Glutamatergic neuron (in vitro differentiated cells): Measurements from ENCODE around the gene GATA5. TPM values are rescaled to one million over a fixed set of nuclear protein-coding genes. Genes with fewer than 3 reads are reported as not detected.
A peak's percentile ranks its signal among the peaks of the same experiment; 100 is the strongest.

Source experiments
- DNase-seq: peaks from one replicate; pipeline ENCODE4 v3.0.0; 2022
- H3K27ac Mint-ChIP-seq: one replicate; pipeline ENCODE4 v1.8.0; 2020; ENCODE audit warnings: mild to moderate bottlenecking, mixed read lengths, inconsistent platforms; ENCODE audit not compliant: unreplicated experiment
- H3K27me3 Mint-ChIP-seq: one replicate; pipeline ENCODE4 v1.8.0; 2020; ENCODE audit warnings: mild to moderate bottlenecking, moderate library complexity, mixed read lengths, inconsistent platforms; ENCODE audit not compliant: unreplicated experiment
- H3K36me3 Mint-ChIP-seq: one replicate; pipeline ENCODE4 v1.8.0; 2020; ENCODE audit warnings: mild to moderate bottlenecking, mixed read lengths, inconsistent platforms; ENCODE audit not compliant: unreplicated experiment
- H3K4me1 Mint-ChIP-seq: one replicate; pipeline ENCODE4 v1.8.0; 2020; ENCODE audit warnings: mild to moderate bottlenecking, low read depth, mixed read lengths, inconsistent platforms; ENCODE audit not compliant: unreplicated experiment
- H3K4me3 Mint-ChIP-seq: one replicate; pipeline ENCODE4 v1.8.0; 2020; ENCODE audit warnings: mild to moderate bottlenecking, mixed read lengths, inconsistent platforms; ENCODE audit not compliant: unreplicated experiment
- H3K9me3 Mint-ChIP-seq: one replicate; pipeline ENCODE4 v1.8.0; 2020; ENCODE audit warnings: mild to moderate bottlenecking, moderate library complexity, mixed read lengths, inconsistent platforms; ENCODE audit not compliant: unreplicated experiment
- CTCF ChIP-seq: fragments of 200-600 bp; sonication (generic); IDR thresholded peaks from one replicate; pipeline ENCODE4 v1.5.0; 2021; ENCODE audit not compliant: partially characterized antibody, unreplicated experiment
- total RNA-seq: library from RNA; stranded (reverse); fragmentation: NEBNext Ultra II Directional; extraction: Animal tissue kit (Norgen Biotek cat#: 25700); gene quantifications from one replicate; pipeline ENCODE4 v1.2.1, GENCODE V29; 2021; ENCODE audit not compliant: unreplicated experiment

GATA5 gene
- total RNA-seq, 1 donor from 2014 or later = 1.3 TPM

GRCh38 chr20:62515826-62516225 lies 40.0 kb upstream of the GATA5 start:
- Mint-ChIP-seq H3K27ac (no peak overlapping the region), H3K36me3 (no peaks in the 10 kb centered on the region)

DNA sequence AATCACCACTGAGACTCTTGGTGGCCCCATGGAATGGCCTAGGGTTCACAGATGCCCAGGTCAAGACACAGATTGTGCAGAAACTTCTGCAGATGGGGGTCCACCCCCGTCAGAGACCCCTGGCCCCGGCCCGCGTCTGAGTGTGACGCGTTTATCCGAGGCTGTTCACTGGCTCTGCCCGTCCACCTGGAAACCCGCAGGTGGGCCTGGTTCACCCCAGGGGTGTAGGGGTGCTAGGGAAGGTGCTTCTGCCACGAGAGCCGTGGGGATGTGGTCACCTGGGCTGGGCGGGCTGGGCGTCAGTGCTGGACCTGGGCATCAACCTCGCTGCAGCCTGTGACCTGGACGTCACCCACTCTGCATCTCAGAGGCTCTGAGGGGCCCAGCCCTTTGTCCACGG lies 39.5 kb upstream of the GATA5 start:
- DNase-seq = no peak
- H3K4me3 Mint-ChIP-seq = no peak overlapping the region
- peaks cover 18% of the 10 kb centered on the region for H3K4me1 Mint-ChIP-seq
- H3K27me3 Mint-ChIP-seq = peaks cover 3% of the 10 kb centered on the region
- no peaks in the 10 kb centered on the region for H3K9me3 Mint-ChIP-seq
- H3K36me3 Mint-ChIP-seq = no peaks in the 10 kb centered on the region
- H3K27ac Mint-ChIP-seq = no peak overlapping the region
- TF ChIP-seq CTCF = no peak

More at GRCh38 chr20:62515826-62516225, 40.0 kb upstream of the GATA5 start:
- no peak for DNase-seq
- H3K4me1 Mint-ChIP-seq = peaks cover 18% of the 10 kb centered on the region
- H3K4me3 Mint-ChIP-seq = no peak overlapping the region
- no peaks in the 10 kb centered on the region for H3K9me3 Mint-ChIP-seq
- H3K27me3 Mint-ChIP-seq = peaks cover 3% of the 10 kb centered on the region
- TF ChIP-seq CTCF = no peak

DNA sequence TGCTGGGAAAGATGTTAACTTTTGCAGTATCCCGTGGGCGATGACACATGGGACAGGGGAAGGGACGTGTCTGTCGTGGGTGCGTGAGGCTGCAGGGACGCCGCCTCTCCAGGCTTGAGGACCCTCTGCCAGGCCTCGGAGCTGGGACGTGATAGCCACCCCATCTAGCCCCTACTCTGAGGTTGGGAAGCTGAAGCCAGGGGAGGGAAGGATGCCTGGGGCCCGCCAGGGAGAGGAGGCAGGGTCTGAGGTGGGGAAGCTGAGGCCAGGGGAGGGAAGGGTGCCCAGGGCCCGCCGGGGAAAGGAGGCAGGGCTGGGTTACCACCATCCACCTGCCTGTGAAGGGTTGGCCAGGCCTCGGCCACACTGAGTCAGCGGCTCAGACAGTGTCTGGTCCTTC lies 38.2 kb upstream of the GATA5 start:
- no peaks in the 10 kb centered on the region for H3K9me3 Mint-ChIP-seq
- no peak for DNase-seq
- TF ChIP-seq CTCF = no peak
- H3K36me3 Mint-ChIP-seq = no peaks in the 10 kb centered on the region
- no peak overlapping the region for H3K27ac Mint-ChIP-seq
- H3K27me3 Mint-ChIP-seq = peaks cover 3% of the 10 kb centered on the region
- no peak overlapping the region for H3K4me3 Mint-ChIP-seq
- peaks cover 18% of the 10 kb centered on the region for H3K4me1 Mint-ChIP-seq

GRCh38 chr20:62511915-62512610 lies 36.3 kb upstream of the GATA5 start:
- no peak for TF ChIP-seq CTCF
- peak overlapping the region; percentile 88 for H3K27ac Mint-ChIP-seq
- no peaks in the 10 kb centered on the region for H3K36me3 Mint-ChIP-seq
- H3K9me3 Mint-ChIP-seq = no peaks in the 10 kb centered on the region
- H3K4me3 Mint-ChIP-seq = peak overlapping the region; percentile 64
- peaks cover 3% of the 10 kb centered on the region for H3K27me3 Mint-ChIP-seq
- peak; percentile 78 for DNase-seq
- peaks cover 18% of the 10 kb centered on the region for H3K4me1 Mint-ChIP-seq

DNA sequence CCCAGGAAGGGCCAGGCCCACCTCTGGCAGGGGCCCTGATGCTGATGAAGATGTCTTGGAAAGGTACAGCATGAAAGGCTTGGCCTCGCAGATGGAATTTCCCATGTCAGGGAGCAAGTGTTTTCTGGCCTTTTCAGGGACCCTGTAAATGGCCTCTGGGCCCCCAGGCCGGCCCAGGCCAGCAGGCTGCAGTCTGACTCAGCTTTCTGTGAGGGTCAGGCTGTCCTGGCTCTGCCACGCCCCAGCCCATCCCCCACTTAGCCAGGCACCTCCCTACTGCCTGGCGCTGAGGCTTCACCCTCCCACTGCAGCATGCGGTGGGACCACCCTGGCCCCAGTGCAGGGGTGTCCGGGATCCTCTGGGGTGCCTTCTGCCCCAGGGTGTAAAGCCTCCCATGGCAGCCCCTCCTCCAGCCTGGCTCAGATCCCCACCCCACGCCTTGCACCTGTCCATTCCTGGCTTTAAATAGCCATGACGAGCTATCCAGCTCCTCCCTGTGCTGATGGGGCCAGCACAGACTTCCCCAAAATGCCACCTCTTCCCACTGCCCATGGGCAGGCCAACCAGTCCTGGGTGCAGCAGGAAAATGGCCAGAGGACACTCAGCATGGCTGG lies 35.6 kb upstream of the GATA5 start:
- Mint-ChIP-seq H3K4me3 (no peak overlapping the region), H3K9me3 (no peaks in the 10 kb centered on the region), H3K27ac (peak overlapping the region; percentile 76), H3K36me3 (no peaks in the 10 kb centered on the region), H3K4me1 (peaks cover 18% of the 10 kb centered on the region), H3K27me3 (peaks cover 3% of the 10 kb centered on the region)
- no peak for TF ChIP-seq CTCF
- DNase-seq = no peak
